ENCODE data around the gene P3H2. TPM values are rescaled to one million over a fixed set of nuclear protein-coding genes. Genes with fewer than 3 reads are reported as not detected.
A peak's percentile ranks its signal among the peaks of the same experiment; 100 is the strongest.
"Not testable (repeated sequence)": the region's sequence is repeated elsewhere in the genome, so short reads cannot be mapped to it uniquely, and the experiment has no call there.

P3H2 gene
- total RNA-seq, 4 donors from 2014 or later = 4.2 to 20.2 (median 5.7) TPM

DNA sequence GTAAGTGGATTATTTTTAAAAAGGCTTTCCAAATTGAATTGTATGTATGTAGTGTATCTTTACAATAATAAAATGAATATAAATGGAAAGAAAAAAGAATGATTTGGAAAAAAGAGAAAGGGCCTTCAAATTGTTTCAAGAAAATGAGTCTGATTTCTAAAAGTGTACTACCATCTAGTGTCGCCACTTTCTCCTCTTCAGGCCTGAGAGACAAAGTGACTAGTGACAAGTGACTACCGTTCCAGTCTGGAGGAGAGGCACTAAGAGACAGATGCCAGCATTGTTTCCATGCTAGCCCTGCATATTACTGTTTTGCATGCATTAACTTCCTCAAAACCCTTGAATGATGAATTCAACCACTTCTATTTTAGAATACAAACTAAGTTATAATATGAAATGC lies 39.3 kb downstream of the P3H2 start:
- Histone ChIP-seq H3K4me1 (peaks cover 9 to 18% of the 10 kb centered on the region in 2 donors), H3K36me3 (no peaks in the 10 kb centered on the region), H3K27me3 (no peaks in the 10 kb centered on the region), H3K4me3 (replicated peaks in 1 of 3) (no peak overlapping the region), H3K27ac (no peak overlapping the region), H3K9me3 (no peaks in the 10 kb centered on the region)
- no peak for TF ChIP-seq POLR2A (IDR thresholded peaks at IDR 0.05)
- WGBS, 2 donors = 87 to 89% methylated on average over 2 of the region's 2 CpGs
- DNase-seq = no peak
- intact Hi-C loops (cut with DNase I) = no loop called here

DNA sequence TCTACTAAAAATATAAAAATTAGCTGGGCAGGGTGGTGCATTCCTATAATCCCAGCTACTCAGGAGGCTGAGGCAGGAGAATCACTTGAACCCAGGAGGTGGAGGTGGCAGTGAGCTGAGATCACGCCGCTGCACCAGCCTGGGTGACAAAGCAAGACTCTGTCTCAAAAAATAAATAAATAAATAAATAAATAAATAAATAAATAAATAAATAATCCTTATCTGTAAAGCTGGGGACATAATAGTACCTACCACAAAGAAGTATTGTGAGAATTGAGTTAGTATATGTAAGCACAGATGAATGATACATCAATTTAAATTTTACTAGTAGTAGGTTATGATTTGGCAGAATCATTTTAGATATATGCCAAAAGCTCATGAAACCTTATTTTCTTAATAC lies 41.5 kb downstream of the P3H2 start:
- intact Hi-C loops (cut with DNase I); H3K4me3 ChIP-seq (replicated peaks in 1 of 3); H3K27ac ChIP-seq; H3K9me3 ChIP-seq; H3K36me3 ChIP-seq; H3K27me3 ChIP-seq; DNase-seq: not testable (repeated sequence)
- 99 to 100% methylated on average over 2 of the region's 2 CpGs for WGBS, 2 donors
- H3K4me1 ChIP-seq = peaks cover 12 to 25% of the 10 kb centered on the region in 2 donors

DNA sequence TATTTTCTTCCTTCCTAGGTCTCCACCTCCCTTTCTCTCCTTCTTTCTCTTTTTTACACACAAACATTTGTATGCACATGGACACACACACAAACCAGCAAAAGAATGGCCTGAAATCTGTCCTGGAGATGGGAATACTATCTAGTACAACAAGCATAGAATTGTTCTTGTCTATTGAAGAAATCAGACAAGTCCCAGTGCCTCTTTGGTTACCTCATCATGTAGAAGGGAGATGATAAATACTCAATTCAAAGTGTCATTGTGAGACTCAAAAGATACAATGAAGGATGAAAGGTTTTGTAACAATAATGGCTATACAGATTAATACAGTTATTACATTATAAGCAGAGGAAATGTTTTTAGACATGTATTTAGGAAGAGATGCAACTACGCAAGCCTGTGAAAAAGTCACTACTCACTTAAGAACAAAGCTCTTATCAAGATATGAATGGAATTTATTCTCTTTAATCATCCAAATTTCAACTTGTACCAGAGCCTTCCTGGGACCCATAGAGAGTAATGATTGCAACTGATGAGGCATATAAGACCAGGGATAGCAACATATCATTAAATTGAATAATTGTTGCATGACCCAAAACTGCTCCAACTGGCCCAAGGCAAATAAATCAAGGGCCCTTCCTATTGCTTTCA lies 43.2 kb downstream of the P3H2 start:
- H3K9me3 ChIP-seq = no peaks in the 10 kb centered on the region
- H3K27ac ChIP-seq = peak overlapping the region; percentile 40 to 82 (median 60)
- TF ChIP-seq, protein P1, sequence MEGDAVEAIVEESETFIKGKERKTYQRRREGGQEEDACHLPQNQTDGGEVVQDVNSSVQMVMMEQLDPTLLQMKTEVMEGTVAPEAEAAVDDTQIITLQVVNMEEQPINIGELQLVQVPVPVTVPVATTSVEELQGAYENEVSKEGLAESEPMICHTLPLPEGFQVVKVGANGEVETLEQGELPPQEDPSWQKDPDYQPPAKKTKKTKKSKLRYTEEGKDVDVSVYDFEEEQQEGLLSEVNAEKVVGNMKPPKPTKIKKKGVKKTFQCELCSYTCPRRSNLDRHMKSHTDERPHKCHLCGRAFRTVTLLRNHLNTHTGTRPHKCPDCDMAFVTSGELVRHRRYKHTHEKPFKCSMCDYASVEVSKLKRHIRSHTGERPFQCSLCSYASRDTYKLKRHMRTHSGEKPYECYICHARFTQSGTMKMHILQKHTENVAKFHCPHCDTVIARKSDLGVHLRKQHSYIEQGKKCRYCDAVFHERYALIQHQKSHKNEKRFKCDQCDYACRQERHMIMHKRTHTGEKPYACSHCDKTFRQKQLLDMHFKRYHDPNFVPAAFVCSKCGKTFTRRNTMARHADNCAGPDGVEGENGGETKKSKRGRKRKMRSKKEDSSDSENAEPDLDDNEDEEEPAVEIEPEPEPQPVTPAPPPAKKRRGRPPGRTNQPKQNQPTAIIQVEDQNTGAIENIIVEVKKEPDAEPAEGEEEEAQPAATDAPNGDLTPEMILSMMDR (IDR thresholded peaks at IDR 0.05) = no peak
- no peak for TF ChIP-seq POLR2A (IDR thresholded peaks at IDR 0.05)
- DNase-seq = no peak
- no peaks in the 10 kb centered on the region for H3K36me3 ChIP-seq
- intact Hi-C loops (cut with DNase I) = no loop called here
- no peak overlapping the region for H3K4me3 ChIP-seq (replicated peaks in 1 of 3)
- peaks cover 12 to 22% of the 10 kb centered on the region in 2 donors for H3K4me1 ChIP-seq
- 51 to 94% methylated on average over 1 of the region's 1 CpG for WGBS, 2 donors
- H3K27me3 ChIP-seq = no peaks in the 10 kb centered on the region

DNA sequence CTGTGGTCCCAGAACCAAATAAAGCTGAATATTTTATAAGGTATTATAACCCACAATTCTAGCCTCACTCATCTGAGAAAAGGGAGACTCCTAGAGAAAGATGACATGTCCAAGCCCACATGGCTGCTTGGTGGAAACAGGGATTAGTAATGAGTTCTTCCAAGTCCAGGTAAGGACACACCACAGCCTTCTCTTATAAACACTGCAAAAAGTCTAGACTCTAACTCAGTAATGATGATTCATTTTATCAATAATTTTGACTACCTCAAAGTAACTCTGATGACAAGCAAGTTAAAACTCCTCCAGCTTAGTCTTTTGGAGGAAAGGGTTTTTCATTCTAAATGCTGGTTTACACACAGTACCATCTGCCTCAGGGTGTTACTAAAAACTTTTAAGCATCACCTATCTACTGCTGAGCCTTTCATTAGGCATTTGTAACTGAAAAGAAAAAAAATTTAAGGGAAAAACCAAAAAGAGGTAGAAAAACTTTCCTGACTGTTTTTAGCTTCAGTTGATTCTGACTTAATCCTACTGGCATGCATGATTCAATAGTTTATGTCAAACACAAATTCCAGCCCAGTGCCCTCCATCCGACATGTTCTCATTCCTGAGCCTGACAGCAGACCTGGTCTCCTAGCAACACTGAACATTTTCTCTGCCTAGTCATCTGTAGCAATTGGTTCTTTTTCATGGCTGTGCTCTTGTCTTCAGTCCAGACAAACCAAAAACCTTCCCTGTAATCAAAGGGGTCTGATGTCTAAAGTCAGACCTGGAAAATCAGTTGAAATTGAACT lies 43.9 kb downstream of the P3H2 start:
- peak; percentile 73 to 79 for DNase-seq
- H3K4me3 ChIP-seq (replicated peaks in 1 of 3) = no peak overlapping the region
- H3K27me3 ChIP-seq = no peaks in the 10 kb centered on the region
- peak overlapping the region; percentile 59 to 82 (median 60) for H3K27ac ChIP-seq
- intact Hi-C loops (cut with DNase I) = no loop called here
- 14 to 16% methylated on average over 1 of the region's 1 CpG for WGBS, 2 donors
- TF ChIP-seq, protein P1 (IDR thresholded peaks at IDR 0.05) = no peak
- TF ChIP-seq POLR2A (IDR thresholded peaks at IDR 0.05) = no peak
- H3K36me3 ChIP-seq = no peaks in the 10 kb centered on the region
- H3K9me3 ChIP-seq = no peaks in the 10 kb centered on the region
- H3K4me1 ChIP-seq = peaks cover 12 to 22% of the 10 kb centered on the region in 2 donors

DNA sequence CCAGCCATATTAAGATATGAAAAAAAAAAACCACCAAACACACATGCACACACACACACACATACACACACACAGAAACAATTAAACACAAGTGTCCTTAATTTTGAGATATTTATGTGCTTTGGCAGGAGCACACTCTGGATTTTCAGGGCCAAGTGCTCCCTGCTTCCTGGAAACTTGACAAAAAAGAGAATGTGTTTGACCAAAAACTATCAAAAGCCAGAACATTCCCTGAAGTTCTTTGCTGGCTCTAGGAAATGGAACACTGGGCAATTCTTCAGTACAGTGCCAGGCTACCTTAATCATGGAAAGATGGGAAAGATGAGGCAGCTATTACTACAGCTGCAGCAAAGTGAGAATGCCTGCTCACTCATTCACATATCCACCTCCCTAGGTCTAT lies 44.6 kb downstream of the P3H2 start:
- peak in 1 of 2 donors; percentile 17 for DNase-seq
- Histone ChIP-seq H3K4me3 (replicated peaks in 1 of 3) (no peak overlapping the region), H3K27ac (peak overlapping the region; percentile 59 to 82 (median 60)), H3K9me3 (no peaks in the 10 kb centered on the region), H3K36me3 (no peaks in the 10 kb centered on the region), H3K27me3 (no peaks in the 10 kb centered on the region), H3K4me1 (peaks cover 12 to 22% of the 10 kb centered on the region in 2 donors)
- TF ChIP-seq, protein P1 (IDR thresholded peaks at IDR 0.05) = no peak
- TF ChIP-seq POLR2A (IDR thresholded peaks at IDR 0.05) = no peak
- intact Hi-C loops (cut with DNase I) = no loop called here

DNA sequence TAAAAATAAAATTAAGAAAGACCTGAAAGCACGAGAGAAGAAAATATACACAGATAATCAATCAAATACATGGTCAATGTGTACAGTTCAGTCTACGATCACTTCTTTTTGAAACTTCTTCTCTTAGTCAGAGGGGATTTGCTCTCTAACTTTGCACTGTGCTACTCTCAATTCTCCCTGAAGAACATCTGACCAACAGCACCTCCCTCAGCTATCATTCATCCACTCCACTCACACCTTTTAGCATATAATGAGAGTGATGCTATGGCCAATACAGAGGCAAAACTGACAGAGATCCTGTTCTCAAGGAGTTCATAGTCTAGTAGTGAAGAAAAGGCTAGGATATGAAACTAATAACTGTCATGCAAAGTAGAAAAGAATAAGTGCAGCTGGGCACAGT lies 45.9 kb downstream of the P3H2 start:
- intact Hi-C loops (cut with DNase I) = no loop called here
- no peak overlapping the region for H3K4me3 ChIP-seq (replicated peaks in 1 of 3)
- no peak overlapping the region for H3K27ac ChIP-seq
- WGBS, 2 donors = 96 to 99% methylated on average over 2 of the region's 2 CpGs
- peaks cover 12 to 22% of the 10 kb centered on the region in 2 donors for H3K4me1 ChIP-seq
- H3K27me3 ChIP-seq = no peaks in the 10 kb centered on the region
- TF ChIP-seq, protein P1 (IDR thresholded peaks at IDR 0.05) = no peak
- TF ChIP-seq POLR2A (IDR thresholded peaks at IDR 0.05) = no peak
- H3K9me3 ChIP-seq = no peaks in the 10 kb centered on the region
- H3K36me3 ChIP-seq = no peaks in the 10 kb centered on the region
- no peak for DNase-seq

Data from thyroid gland (tissue), 4 donors.